Endodermal cell (in vitro differentiated cells): ENCODE results near the gene LPIN1. TPM values are rescaled to one million over a fixed set of nuclear protein-coding genes. Genes with fewer than 3 reads are reported as not detected.

Source experiments
- DNase-seq: peaks from one replicate; pipeline ENCODE4 v3.0.0-alpha.2; 2017
- H3K27ac ChIP-seq: 2 replicates; pipeline ENCODE4 v1.5.1; 2013; ENCODE audit warnings: mild to moderate bottlenecking, low read depth, low read length, moderate library complexity
- H3K27me3 ChIP-seq: 2 replicates; pipeline ENCODE4 v1.6.1; 2013; ENCODE audit warnings: mild to moderate bottlenecking, low read length, moderate library complexity; ENCODE audit not compliant: insufficient read depth, control insufficient read depth, poor library complexity, severe bottlenecking
- H3K36me3 ChIP-seq: 2 replicates; pipeline ENCODE4 v1.7.0; 2013; ENCODE audit warnings: mild to moderate bottlenecking, low read length, moderate library complexity; ENCODE audit not compliant: control insufficient read depth, insufficient read depth
- H3K4me1 ChIP-seq: one replicate; pipeline ENCODE4 v1.7.0; 2013; ENCODE audit warnings: low read length; ENCODE audit not compliant: control insufficient read depth, insufficient read depth
- H3K4me3 ChIP-seq: 2 replicates; pipeline ENCODE4 v1.5.1; 2013; ENCODE audit warnings: mild to moderate bottlenecking, low read length, moderate library complexity
- H3K9ac ChIP-seq: 2 replicates; pipeline ENCODE4 v1.6.1; 2013; ENCODE audit warnings: mild to moderate bottlenecking, low read length, moderate library complexity; ENCODE audit not compliant: poor library complexity, severe bottlenecking; ENCODE audit errors: extremely low read depth
- H3K9me3 ChIP-seq: 2 replicates; pipeline ENCODE4 v1.6.1; 2013; ENCODE audit warnings: mild to moderate bottlenecking, low read length, moderate library complexity; ENCODE audit not compliant: control insufficient read depth
- H3K27ac Mint-ChIP-seq: 2 replicates; pipeline ENCODE4 v1.8.0; 2020; ENCODE audit warnings: mixed read lengths
- H3K27me3 Mint-ChIP-seq: 2 replicates; pipeline ENCODE4 v1.8.0; 2021; ENCODE audit warnings: mild to moderate bottlenecking, mixed read lengths; ENCODE audit not compliant: insufficient read depth
- H3K36me3 Mint-ChIP-seq: 2 replicates; pipeline ENCODE4 v1.8.0; 2020; ENCODE audit warnings: low read depth, mixed read lengths
- H3K4me1 Mint-ChIP-seq: 2 replicates; pipeline ENCODE4 v1.8.0; 2020; ENCODE audit warnings: mixed read lengths
- H3K4me3 Mint-ChIP-seq: 2 replicates; pipeline ENCODE4 v1.8.0; 2020; ENCODE audit warnings: mild to moderate bottlenecking, moderate library complexity, mixed read lengths
- H3K9me3 Mint-ChIP-seq: 2 replicates; pipeline ENCODE4 v1.8.0; 2020; ENCODE audit warnings: mild to moderate bottlenecking, mixed read lengths
- WGBS, 2 experiments: methylation state at CpG; one replicate each; pipeline versions ENCODE4 v1.1.5 to v1.1.7; 2013; ENCODE audit warnings: missing lambda C conversion rate in 2 of 2, mixed read lengths in 1 of 2; ENCODE audit not compliant: insufficient coverage in 1 of 2, insufficient read length in 1 of 2; 5-methylcytosine and 5-hydroxymethylcytosine counted together
- total RNA-seq, 2 donors: library from RNA; stranded (reverse); fragmentation: NEBNext Ultra II Directional in 1 of 2; extraction: Animal tissue kit (Norgen Biotek cat#: 25700) in 1 of 2; gene quantifications; 2 replicates in 1 of 2; 3 replicates in 1 of 2; pipeline ENCODE4 v1.2.1, GENCODE V29; 2021
- TF ChIP-seq, protein P1 (sequence below): fragments of 200-600 bp; sonication (generic); conservative IDR thresholded peaks from 2 replicates; pipeline ENCODE4 v1.5.0; 2021; ENCODE audit warnings: antibody characterized with exemption, mild to moderate bottlenecking

Gene LPIN1
- total RNA-seq, 2 donors from 2014 or later, result 23.9 to 24.3 TPM

DNA sequence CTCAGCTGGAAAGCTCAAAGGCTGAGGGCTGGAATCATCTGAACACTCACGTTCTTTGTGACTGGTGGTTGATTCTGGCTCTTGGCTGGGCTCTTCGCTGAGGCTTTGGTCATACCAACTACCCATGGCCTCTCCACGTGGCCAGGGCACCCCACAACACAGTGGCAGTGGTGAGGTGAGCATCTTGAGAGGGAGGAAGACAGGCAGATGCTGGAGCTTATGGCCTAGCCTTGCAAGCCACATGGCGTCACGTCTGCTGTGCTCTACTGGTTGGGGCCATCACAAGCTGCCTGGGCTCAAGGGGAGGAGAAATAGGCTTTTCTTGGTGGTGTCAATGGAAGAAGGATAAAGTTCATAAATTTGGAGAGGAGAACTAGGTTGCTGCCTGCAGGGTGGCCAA is 19.6 kb downstream of the LPIN1 start:
- no peak overlapping the region for H3K9ac ChIP-seq
- Mint-ChIP-seq H3K4me3 (no peak overlapping the region), H3K9me3 (peaks cover 6% of the 10 kb centered on the region), H3K27ac (no peak overlapping the region), H3K4me1 (peaks cover 12% of the 10 kb centered on the region), H3K36me3 (peaks cover 48% of the 10 kb centered on the region), H3K27me3 (no peaks in the 10 kb centered on the region)
- no peaks in the 10 kb centered on the region for H3K9me3 ChIP-seq
- TF ChIP-seq, protein P1, sequence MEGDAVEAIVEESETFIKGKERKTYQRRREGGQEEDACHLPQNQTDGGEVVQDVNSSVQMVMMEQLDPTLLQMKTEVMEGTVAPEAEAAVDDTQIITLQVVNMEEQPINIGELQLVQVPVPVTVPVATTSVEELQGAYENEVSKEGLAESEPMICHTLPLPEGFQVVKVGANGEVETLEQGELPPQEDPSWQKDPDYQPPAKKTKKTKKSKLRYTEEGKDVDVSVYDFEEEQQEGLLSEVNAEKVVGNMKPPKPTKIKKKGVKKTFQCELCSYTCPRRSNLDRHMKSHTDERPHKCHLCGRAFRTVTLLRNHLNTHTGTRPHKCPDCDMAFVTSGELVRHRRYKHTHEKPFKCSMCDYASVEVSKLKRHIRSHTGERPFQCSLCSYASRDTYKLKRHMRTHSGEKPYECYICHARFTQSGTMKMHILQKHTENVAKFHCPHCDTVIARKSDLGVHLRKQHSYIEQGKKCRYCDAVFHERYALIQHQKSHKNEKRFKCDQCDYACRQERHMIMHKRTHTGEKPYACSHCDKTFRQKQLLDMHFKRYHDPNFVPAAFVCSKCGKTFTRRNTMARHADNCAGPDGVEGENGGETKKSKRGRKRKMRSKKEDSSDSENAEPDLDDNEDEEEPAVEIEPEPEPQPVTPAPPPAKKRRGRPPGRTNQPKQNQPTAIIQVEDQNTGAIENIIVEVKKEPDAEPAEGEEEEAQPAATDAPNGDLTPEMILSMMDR, result no peak
- DNase-seq, result no peak
- no peak overlapping the region for H3K27ac ChIP-seq
- 93 to 96% methylated on average over 4 to 5 of the region's 5 CpGs for WGBS, 2 experiments
- H3K4me1 ChIP-seq, result no peaks in the 10 kb centered on the region
- H3K27me3 ChIP-seq, result no peaks in the 10 kb centered on the region
- peaks cover 43% of the 10 kb centered on the region for H3K36me3 ChIP-seq
- no peak overlapping the region for H3K4me3 ChIP-seq

GRCh38 chr2:11767779-11768178 is 21.3 kb downstream of the LPIN1 start:
- 96 to 97% methylated on average over 7 of the region's 7 CpGs for WGBS, 2 experiments
- Histone ChIP-seq H3K4me1 (no peaks in the 10 kb centered on the region), H3K27me3 (no peaks in the 10 kb centered on the region), H3K27ac (no peak overlapping the region), H3K9me3 (no peaks in the 10 kb centered on the region), H3K4me3 (no peak overlapping the region), H3K9ac (no peak overlapping the region), H3K36me3 (peaks cover 49% of the 10 kb centered on the region)
- no peak for DNase-seq
- no peak overlapping the region for H3K4me3 Mint-ChIP-seq
- H3K9me3 Mint-ChIP-seq, result no peaks in the 10 kb centered on the region
- peaks cover 61% of the 10 kb centered on the region for H3K36me3 Mint-ChIP-seq
- TF ChIP-seq, protein P1, result no peak
- peaks cover 4% of the 10 kb centered on the region for H3K4me1 Mint-ChIP-seq
- H3K27me3 Mint-ChIP-seq, result no peaks in the 10 kb centered on the region
- no peak overlapping the region for H3K27ac Mint-ChIP-seq

GRCh38 chr2:11768946-11769345 is 22.5 kb downstream of the LPIN1 start:
- peaks cover 4% of the 10 kb centered on the region for H3K4me1 Mint-ChIP-seq
- H3K27ac ChIP-seq, result no peak overlapping the region
- no peaks in the 10 kb centered on the region for H3K9me3 ChIP-seq
- TF ChIP-seq, protein P1, result no peak
- peaks cover 63% of the 10 kb centered on the region for H3K36me3 Mint-ChIP-seq
- peaks cover 57% of the 10 kb centered on the region for H3K36me3 ChIP-seq
- H3K27me3 Mint-ChIP-seq, result no peaks in the 10 kb centered on the region
- H3K27me3 ChIP-seq, result no peaks in the 10 kb centered on the region
- no peak overlapping the region for H3K9ac ChIP-seq
- no peaks in the 10 kb centered on the region for H3K9me3 Mint-ChIP-seq
- 99 to 100% methylated on average over 2 to 3 of the region's 3 CpGs for WGBS, 2 experiments
- H3K4me3 ChIP-seq, result no peak overlapping the region
- no peak for DNase-seq
- no peak overlapping the region for H3K4me3 Mint-ChIP-seq
- H3K27ac Mint-ChIP-seq, result no peak overlapping the region
- no peaks in the 10 kb centered on the region for H3K4me1 ChIP-seq
